Renal cortex interstitium (tissue), 11 donors: ENCODE results near the gene SMAD3. TPM values are rescaled to one million over a fixed set of nuclear protein-coding genes. Genes with fewer than 3 reads are reported as not detected.
"Not testable (repeated sequence)": the region's sequence is repeated elsewhere in the genome, so short reads cannot be mapped to it uniquely, and the experiment has no call there.

ENCODE experiments used
- DNase-seq, 11 donors: peaks; one replicate each; pipeline ENCODE4 v3.0.0-alpha.2; 2013; ENCODE audit warnings: low read depth in 9 of 11, low spot score in 4 of 11; ENCODE audit errors: extremely low read depth in 1 of 11
- polyA plus RNA-seq, 3 donors: library from polyadenylated mRNA; unstranded; fragments of 120-200 nt; gene quantifications; one replicate each; pipeline ENCODE4 v1.2.1, GENCODE V29; 2013; ENCODE audit not compliant: insufficient read length in 3 of 3

SMAD3 gene
- polyA plus RNA-seq, 3 donors, result 48.3 to 73.3 (median 50.2) TPM

- DNase-seq, result no peak
Observed at GRCh38 chr15:67145710-67146109, 80.3 kb downstream of the SMAD3 start.

- DNase-seq, result no peak
Observed at GRCh38 chr15:67146234-67146633, 80.8 kb downstream of the SMAD3 start.

GRCh38 chr15:67146875-67147381 lies 81.5 kb downstream of the SMAD3 start:
- DNase-seq, result no peak

GRCh38 chr15:67147396-67147949 lies 82.1 kb downstream of the SMAD3 start:
- no peak for DNase-seq

- no peak for DNase-seq
Observed at GRCh38 chr15:67148196-67148701, 82.8 kb downstream of the SMAD3 start.

- DNase-seq, result no peak
Observed at GRCh38 chr15:67149068-67149772, 83.8 kb downstream of the SMAD3 start.

GRCh38 chr15:67149773-67150022 lies 84.3 kb downstream of the SMAD3 start:
- no peak for DNase-seq

GRCh38 chr15:67150023-67150860 lies 84.8 kb downstream of the SMAD3 start:
- DNase-seq, result no peak

- DNase-seq, result no peak
Observed at GRCh38 chr15:67152429-67152828, 87.0 kb downstream of the SMAD3 start.

GRCh38 chr15:67153044-67153443 lies 87.6 kb downstream of the SMAD3 start:
- DNase-seq, result not testable (repeated sequence)

- no peak for DNase-seq
Observed at GRCh38 chr15:67154249-67154648, 88.8 kb downstream of the SMAD3 start.

GRCh38 chr15:67156426-67156825 lies 91.0 kb downstream of the SMAD3 start:
- no peak for DNase-seq

GRCh38 chr15:67156834-67157233 lies 91.4 kb downstream of the SMAD3 start:
- no peak for DNase-seq

GRCh38 chr15:67157521-67158252 lies 92.3 kb downstream of the SMAD3 start:
- DNase-seq, result no peak

GRCh38 chr15:67158367-67158766 lies 93.0 kb downstream of the SMAD3 start:
- DNase-seq, result no peak

GRCh38 chr15:67161412-67161811 lies 96.0 kb downstream of the SMAD3 start:
- no peak for DNase-seq

- no peak for DNase-seq
Observed at GRCh38 chr15:67161881-67162280, 96.5 kb downstream of the SMAD3 start.

- no peak for DNase-seq
Observed at GRCh38 chr15:67163180-67163579, 97.8 kb downstream of the SMAD3 start.

GRCh38 chr15:67164401-67164791 lies 99.0 kb downstream of the SMAD3 start:
- no peak for DNase-seq
